ENCODE measurements around the gene OPTC. TPM values are rescaled to one million over a fixed set of nuclear protein-coding genes. Genes with fewer than 3 reads are reported as not detected.
A peak's percentile ranks its signal among the peaks of the same experiment; 100 is the strongest.

OPTC gene
- total RNA-seq, 1 donor: not detected

- no peak for TF ChIP-seq CTCF (IDR thresholded peaks at IDR 0.05; ENCODE audit: insufficient read depth, low read length)
- no peak overlapping the region for H3K4me3 ChIP-seq (ENCODE audit: low read depth, low read length)
- DNase-seq (ENCODE audit: low read depth): peak; percentile 99
Measured at GRCh38 chr1:203534526-203534925, 40.6 kb downstream of the OPTC start.

- H3K4me3 ChIP-seq (ENCODE audit: low read depth, low read length): no peak overlapping the region
- peak; percentile 64 for DNase-seq (ENCODE audit: low read depth)
- TF ChIP-seq CTCF (IDR thresholded peaks at IDR 0.05; ENCODE audit: insufficient read depth, low read length): no peak
Measured at GRCh38 chr1:203536575-203536974, 42.6 kb downstream of the OPTC start.

GRCh38 chr1:203536980-203537455 is 43.1 kb downstream of the OPTC start:
- H3K4me3 ChIP-seq (ENCODE audit: low read depth, low read length): no peak overlapping the region
- peak; percentile 94 for DNase-seq (ENCODE audit: low read depth)
- no peak for TF ChIP-seq CTCF (IDR thresholded peaks at IDR 0.05; ENCODE audit: insufficient read depth, low read length)

GRCh38 chr1:203537806-203538464 is 44.0 kb downstream of the OPTC start:
- DNase-seq (ENCODE audit: low read depth): peak; percentile 87
- no peak for TF ChIP-seq CTCF (IDR thresholded peaks at IDR 0.05; ENCODE audit: insufficient read depth, low read length)
- no peak overlapping the region for H3K4me3 ChIP-seq (ENCODE audit: low read depth, low read length)

- no peak for TF ChIP-seq CTCF (IDR thresholded peaks at IDR 0.05; ENCODE audit: insufficient read depth, low read length)
- no peak for DNase-seq (ENCODE audit: low read depth)
- no peak overlapping the region for H3K4me3 ChIP-seq (ENCODE audit: low read depth, low read length)
Measured at GRCh38 chr1:203538726-203539125, 44.8 kb downstream of the OPTC start.

- no peak overlapping the region for H3K4me3 ChIP-seq (ENCODE audit: low read depth, low read length)
- peak; percentile 58 for DNase-seq (ENCODE audit: low read depth)
- no peak for TF ChIP-seq CTCF (IDR thresholded peaks at IDR 0.05; ENCODE audit: insufficient read depth, low read length)
Measured at GRCh38 chr1:203539831-203540546, 46.0 kb downstream of the OPTC start.
